GM18868 (cell line): ENCODE results near the gene MCTP1.
"Not testable (repeated sequence)": the region's sequence is repeated elsewhere in the genome, so short reads cannot be mapped to it uniquely, and the experiment has no call there.

Source experiments
- ATAC-seq: cut with Tn5 transposase; IDR thresholded peaks from one replicate; pipeline ENCODE4 v1.9.1; 2021; ENCODE audit warnings: mild to moderate bottlenecking, moderate library complexity; ENCODE audit not compliant: unreplicated experiment

The MCTP1 gene

DNA sequence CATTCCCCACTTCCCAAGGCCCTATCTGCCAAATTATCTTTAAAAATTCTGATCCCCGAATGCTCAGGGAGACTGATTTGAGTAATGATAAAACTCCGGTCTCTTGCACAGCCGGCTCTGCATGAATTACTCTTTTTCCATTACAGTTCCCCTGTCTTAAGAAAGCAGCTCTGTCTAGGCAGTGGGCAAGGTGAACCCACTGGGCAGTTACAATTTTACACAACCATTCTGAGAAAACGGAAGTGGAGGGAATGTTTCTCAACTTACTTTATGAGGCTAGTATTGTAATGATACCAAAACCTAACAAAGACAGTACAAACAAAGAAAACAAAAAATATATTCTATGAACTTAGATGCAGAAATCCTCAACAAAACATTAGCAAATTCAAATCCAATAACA lies 100.0 kb downstream of the MCTP1 start:
- ATAC-seq = no peak

DNA sequence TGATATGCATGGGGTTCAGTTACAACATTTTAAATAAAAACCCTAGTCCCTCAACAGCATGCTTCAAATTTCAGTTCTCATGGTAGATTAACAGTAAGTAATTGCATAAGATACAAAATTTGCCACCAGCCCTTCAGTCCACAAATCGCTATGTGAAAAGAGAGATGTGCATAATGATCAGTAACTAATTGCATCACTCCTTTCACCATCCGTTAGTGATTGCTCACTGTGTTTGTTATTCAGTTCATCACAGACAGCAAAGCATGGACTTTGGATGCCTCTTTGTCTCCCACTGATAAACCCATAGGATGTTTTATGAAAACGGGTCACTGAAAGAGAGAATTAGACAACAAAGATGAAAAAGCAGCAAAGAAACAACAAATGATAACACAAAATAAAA lies 103.2 kb downstream of the MCTP1 start:
- ATAC-seq = no peak

DNA sequence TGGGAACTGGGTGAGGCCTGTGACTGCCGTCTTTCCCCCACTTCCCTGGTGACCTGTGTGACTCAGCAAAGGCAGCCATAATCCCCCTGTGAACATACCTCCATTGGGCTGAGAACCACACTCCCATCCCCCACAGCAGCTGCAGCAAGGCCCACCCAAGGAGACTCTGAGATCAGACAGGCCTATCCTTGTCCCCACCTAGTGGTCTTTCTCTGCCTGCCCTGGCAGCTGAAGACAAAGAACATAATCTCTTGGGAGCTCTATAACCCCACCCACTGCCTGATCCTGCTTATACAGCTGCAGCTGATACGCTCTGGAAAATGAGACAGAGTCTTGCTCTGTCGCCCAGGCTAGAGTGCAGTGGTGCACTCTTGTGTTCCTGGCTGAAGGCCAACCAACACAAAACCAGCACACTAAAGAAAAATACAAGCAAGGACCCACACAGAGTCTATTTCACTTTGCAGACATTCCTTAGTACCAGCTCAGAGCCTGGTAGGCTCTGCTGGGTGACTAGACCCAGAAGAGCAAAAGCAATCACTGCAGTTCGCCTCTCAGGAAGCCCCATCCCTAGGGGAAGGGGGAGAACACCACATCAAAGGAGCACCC lies 106.7 kb downstream of the MCTP1 start:
- peak; percentile 54 for ATAC-seq

DNA sequence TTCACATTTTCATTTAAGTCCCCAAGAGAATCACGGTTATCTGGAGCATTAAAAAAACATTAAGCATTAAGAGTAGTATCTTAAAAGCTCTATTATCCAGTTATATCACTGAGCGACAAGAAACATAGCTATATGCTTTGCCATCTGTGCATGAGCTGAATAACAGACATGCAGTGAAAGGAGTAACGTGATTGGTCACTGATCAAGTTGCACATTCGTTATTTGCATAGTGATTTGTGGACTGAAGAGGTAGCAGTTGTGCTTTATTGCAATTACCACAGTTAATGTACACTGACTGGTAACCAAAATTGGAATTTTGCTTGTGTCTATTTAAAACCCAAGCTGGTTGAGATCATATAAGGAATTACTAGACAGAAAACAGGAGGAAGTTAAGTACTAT lies 107.4 kb downstream of the MCTP1 start:
- no peak for ATAC-seq

DNA sequence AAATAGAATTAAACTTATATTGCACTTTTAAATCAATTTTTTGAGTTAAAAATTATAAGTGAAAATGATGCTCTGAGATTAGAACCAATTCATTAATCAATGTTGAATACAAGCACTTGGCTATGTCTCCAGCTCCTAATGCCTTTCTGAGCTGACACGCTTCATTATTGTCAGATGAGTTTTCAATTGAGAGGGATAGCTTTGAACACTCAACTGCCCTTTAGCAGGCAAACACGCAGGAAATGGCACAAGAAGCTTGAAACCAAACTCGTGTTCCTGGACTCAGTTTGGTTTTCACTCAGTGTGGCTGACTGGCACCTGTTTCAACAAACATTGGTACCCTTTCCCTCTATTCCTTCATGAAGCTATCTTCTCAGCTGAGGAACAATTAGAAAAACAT lies 109.8 kb downstream of the MCTP1 start:
- no peak for ATAC-seq

DNA sequence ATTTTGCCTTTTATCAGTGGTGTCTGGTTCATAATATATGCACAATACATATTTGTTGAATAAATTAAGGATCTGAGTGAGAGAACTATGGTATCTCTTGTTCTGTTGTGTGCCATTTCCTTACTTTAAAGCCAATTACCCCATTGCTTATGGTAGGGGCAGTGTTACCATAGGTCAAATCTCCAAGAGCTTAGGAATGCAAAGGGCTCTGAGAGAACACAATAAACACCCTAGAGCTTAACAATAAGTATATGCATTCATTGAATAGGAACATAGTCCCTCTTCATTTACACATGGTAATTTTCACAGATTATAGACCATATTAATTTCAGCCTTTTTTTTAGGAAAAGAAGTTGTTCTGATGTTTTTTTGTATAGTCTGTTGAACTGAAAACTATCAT lies 112.2 kb downstream of the MCTP1 start:
- no peak for ATAC-seq

DNA sequence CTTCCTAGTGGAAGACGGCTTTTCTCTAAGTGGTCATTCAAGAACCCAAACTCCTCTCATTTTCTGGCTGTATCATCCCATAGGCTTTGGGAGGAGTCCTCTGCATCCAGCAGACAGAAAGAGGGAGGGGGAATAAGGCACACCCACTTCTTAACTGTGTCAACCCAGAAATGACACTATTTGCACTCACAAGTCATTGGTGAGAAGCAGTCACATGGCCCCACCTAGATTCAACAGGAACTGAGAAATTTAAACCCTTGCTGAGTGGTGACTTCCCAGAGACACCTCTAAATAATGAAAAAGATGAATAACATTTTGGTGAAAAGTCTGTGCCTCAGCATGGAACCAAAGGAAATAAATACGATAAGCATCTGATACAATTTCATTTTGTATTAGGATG lies 120.0 kb downstream of the MCTP1 start:
- no peak for ATAC-seq

DNA sequence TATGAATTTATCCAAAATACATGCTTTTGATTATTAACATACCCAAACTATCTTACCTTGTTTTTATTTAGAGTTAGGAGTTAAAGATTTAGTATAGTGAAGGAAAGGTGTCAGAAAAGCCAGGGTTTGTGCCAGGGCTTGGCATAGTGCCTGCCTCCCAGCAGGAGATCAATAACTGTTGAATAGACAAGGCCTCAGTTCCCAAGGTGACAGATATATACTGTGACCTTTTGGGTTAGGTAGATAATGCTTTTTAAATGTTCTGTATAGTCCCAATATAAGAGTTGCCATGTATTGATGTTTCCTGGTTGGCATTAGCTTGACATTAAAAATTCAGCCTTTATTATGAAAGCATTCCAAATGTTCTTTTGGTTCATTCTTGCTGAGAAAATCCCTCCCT lies 121.8 kb downstream of the MCTP1 start:
- ATAC-seq = no peak

DNA sequence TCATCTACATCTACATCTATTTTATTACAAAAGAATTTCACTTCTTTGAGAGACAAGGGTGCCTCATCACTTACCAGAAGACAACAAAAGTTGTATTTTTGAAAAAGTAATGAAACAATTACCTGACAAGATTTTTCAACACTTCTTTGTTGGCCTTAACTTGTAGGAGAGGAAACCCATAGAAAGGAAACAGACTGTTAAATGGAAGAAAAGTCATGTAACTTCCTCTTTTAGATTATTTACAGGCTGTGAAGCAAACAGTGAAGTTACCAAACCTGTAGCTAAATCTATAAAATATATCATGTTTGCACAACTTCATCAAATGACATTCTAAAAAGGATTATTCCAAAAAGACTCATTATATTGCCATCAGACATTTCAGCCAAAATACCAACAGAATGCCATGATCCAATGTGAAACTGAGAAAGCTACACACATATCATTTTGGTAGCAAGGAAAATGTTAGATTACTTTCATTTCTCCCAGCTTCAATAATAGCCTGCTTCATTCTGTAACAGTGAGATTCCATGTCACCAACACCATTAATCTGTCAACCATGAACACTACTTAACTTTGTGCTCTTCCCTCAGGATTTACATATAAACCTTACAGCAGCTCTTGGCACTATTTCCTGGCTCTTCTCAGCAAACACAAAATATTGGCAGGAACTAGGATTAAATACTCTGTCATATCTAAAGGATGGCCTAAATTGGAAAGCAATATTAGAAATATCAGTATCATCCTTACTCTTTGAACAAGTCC lies 122.5 kb downstream of the MCTP1 start:
- no peak for ATAC-seq

DNA sequence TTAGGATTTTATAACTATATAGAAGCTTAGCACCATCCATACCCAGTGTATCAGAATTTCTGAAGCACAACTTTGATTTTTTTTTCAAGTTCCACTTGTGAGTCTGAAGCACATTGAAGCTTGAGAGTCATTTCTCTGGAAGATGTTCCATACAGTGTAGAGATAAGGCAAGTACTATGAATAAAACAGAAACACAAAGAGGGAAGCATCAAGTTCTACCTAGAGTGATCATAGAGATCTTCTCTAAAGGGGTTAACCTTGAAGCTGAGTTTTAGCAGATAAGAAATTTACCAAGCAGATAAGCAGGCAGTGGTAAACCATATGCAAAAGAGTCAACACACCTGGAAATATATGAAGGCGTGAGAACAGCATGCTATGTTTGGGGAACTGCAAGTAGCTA lies 125.3 kb downstream of the MCTP1 start:
- ATAC-seq = peak; percentile 62

DNA sequence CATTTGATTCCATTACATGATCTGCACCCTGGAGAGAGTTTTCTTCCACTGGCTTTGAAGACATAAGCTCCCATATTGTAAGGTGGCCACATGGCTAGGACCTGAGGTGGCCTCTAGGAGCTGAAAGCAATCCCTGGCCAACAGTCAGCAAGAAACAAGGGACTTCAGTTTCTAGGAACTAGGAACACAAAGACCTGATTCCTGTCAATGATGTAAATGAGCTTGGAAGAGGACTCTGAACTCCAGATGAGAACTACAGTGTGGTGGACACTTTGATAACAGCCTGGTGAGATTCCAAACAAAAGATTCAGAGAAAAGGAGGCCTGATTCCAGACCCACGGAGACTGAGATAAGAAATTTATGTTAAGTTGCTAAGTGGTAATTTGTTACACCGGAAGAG lies 129.0 kb downstream of the MCTP1 start:
- ATAC-seq = no peak

DNA sequence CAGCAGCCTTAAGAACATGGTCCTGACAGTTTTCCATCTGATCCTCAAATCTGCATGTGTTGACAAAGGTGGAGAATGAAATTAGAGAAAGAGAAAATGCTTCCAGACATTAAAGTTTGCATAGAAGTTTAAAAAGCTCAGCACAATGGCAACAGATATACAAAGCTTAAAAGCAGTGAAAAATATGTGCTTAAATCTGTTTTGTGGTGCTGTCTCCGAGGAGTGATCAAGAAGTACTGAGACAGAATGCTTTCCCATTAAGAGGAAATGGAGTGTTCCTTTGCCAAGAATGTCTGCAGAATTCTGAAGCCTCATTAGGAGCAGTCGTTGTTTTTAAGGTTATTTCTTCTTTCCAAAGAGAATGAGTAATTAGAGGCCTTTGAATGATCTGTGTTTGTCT lies 131.4 kb downstream of the MCTP1 start:
- ATAC-seq = no peak

DNA sequence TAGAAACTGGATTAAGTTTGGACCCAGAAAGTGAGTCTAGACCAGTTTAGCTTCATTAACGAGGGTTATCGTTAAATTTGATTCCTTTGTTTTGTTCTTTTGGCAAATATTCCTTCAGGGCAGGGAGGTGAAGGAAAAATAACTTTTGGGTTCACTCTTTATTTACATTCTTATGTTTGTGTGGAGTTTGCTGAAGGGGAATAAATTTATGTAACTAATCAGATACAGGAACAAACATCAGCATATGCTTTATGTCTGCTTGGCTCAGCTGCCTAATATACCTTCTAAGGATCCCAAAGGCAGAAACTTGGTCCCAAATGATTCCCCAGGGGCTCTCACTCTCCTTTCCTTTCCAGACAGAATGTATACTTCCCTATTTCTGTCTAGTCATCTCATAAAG lies 132.4 kb downstream of the MCTP1 start:
- ATAC-seq = no peak

DNA sequence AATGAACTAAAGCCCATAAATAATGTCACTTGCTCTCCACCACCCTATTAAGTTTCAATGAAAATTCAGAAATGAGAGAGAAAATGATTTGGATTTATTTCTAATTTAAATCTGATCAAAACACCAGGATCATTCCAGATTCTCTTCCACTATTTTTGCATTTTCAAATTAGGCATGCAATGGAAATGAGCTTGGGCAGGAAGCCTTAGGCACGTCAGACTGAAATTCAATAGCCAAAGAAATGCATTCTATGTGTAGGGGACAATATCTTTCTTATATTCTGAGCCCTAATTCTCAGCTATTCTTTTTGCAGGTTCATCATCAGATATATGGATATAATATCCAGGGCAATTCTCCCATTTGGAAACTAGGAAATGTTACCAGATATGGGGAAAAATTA lies 132.8 kb downstream of the MCTP1 start:
- ATAC-seq = no peak

DNA sequence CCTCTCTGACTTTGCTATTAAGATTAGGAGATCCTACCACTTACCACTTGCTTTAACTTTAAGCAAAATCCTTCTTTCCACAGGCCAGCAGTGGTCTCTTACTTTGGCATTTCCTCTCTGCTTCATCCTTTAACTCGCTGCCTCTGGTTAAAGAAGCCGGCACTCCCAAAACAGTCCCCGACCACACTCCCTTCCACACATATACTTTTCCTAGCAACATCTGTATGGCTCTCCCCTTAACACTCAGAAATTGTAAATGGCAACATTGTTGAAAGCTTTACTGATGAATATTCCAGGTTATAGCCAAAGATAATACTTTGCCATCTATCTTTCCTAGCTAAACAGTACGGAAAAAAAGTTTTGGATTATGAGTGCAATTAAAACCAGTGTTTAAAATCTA lies 133.2 kb downstream of the MCTP1 start:
- ATAC-seq = no peak

DNA sequence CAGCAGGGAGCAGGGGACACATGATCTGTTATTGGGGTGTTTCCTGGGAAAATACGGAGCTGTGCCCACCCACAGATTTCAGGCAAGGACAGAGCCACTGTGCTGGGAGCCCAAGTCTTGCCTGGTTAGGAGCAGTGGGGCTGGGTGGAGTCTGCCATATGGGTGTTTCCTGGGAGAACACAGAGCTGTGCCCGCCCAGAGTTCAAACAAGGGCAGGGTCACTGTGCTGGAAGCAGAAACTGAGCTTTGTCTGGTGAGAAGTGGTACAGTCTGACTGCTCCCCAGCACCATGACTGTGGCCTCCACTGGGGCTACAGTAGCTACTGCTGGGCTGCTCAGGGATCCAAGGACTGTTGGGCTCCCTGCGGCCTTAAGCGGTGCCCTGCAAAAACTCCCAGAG lies 135.5 kb downstream of the MCTP1 start:
- no peak for ATAC-seq

DNA sequence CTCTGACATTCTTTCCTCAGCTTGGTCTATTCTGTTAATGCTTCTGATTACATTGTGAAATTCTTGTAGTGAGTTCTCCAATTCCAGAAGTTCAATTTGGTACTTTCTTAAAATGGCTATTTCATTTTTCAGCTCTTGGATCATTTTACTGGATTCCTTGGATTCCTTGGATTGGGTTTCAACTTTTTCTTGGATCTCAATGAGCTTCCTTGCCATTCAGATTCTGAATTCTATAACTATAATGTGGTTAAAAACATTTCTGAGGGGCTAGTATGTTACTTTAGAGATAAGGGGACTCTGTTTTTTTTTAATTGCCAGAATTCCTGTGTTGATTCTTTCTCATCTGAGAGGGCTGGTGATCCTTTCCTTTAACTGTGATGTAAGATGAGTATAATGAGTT lies 136.4 kb downstream of the MCTP1 start:
- ATAC-seq = no peak

DNA sequence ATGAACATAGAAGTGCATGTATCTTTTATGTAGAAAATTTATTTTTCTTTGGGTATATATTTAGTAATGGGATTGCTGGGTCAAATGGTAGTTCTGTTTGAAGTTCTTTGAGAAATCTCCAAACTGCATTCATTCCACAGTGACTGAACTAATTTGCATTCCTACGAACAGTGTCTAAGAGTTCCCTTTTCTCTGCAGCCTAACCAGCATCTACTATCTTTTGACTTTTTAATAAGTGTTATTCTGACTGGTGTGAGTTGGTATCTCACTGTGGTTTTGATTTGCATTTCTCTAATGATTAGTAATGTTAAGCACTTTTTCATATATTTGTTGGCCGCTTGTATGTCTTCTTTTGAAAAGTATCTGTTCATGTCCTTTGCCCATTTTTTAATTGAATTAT lies 141.0 kb downstream of the MCTP1 start:
- not testable (repeated sequence) for ATAC-seq

DNA sequence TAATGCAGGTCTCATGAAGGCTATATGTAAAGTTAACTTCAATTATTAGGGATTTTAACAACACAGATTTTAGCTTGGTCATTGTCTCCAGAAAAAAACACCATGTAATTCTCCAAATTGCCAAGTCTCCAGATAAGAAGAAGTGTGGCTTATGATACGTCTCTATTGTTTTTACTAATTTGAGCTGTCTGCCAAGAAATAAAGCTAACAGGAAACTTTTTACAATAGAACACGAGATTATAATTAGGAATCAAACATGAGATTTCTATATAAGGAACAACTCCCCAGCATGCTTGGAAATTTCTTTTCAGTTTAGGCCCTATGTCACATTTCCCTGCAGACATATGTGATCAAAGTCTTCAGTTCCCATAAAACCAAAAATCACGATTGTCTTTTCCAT lies 142.7 kb downstream of the MCTP1 start:
- no peak for ATAC-seq

DNA sequence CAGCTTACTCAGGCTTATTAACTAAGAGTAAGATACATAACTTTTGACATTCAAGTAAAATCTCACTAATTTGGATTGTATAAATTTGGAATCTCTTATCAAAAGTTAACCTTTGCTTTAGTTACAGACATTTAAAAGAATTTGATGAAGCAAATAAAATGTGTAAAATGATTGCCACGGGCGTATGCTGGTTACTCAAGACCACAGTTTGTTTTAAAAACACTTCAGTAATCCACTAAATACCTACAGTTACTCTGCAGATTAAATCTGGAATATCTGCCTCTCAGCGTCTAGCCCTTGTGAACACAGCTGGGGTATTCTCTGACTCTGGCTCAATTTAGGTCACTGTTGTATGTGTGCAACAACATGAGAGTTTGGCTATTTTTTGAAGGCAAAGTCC lies 143.8 kb downstream of the MCTP1 start:
- no peak for ATAC-seq

DNA sequence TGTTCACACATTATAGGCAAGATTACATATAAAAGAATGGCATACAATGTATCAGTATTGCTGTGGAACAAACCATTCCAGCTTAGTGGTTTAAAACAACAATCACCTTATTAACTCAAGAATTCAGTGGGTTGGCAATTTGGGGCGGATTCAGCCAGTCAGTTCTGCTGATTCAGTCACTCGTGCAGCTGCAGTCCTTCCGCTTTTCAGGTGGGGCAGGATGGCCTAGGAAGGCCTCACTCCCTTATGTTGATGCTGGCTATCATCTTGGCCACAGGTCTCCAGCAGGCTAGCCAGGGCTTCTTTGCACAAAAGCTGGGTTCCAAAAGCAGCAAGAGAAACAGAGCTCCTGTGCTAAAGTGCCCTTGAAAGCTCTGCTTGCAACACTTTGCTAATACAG lies 150.6 kb downstream of the MCTP1 start:
- no peak for ATAC-seq

DNA sequence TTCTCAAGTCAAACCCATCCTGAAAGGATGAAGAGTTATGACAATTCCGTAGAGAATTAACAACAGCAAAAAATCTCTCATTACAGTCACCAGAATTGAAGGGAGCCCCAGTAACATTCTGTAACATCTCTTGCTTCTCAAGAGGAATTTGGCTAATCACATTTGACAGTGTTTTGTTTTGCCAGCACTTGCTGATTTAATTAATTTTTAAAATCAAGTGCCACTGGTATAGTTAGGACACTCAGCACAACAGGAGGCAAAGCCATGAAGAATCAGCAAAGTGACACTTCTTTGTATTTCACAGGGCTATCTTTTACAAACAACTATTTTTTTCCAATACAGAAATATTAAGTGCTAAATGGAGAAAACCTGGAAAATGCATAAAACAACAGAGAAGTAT lies 152.8 kb downstream of the MCTP1 start:
- no peak for ATAC-seq

DNA sequence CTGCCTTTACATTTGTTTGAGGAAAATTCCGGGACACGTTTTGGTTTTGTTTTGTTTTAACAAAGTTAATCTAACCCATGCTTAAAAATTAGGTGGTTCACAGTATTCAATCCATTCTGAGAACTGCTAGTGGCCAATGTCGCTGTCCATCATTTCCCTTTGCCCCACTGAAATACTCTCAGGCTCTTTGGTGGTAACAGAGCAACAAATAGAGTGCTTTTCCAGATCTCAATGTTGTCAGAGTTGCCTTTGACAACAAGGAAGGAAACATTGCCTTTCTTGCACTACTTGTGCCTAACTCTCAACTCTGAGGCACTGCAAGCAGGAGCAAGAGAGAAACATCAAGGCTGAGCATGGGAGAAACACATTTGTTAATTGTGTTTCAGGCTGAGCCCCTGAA lies 154.0 kb downstream of the MCTP1 start:
- ATAC-seq = no peak
